GM18951 (cell line): ENCODE results near the gene RCOR2.
"Not testable (repeated sequence)": the region's sequence is repeated elsewhere in the genome, so short reads cannot be mapped to it uniquely, and the experiment has no call there.

Source experiments
- POLR2A ChIP-seq: IDR thresholded peaks from 4 replicates; pipeline ENCODE4 v1.6.1; 2011; ENCODE audit warnings: mild to moderate bottlenecking; ENCODE audit not compliant: insufficient read length, insufficient read depth; ENCODE audit errors: extremely low read depth
- in situ Hi-C: fragments of 300-500 bp; cut with MboI; formaldehyde crosslinking; loops from one replicate; pipeline ENCODE4 v1.12.0; 2022; ENCODE audit warnings: low sequenced_read_pairs, mixed read lengths, inconsistent platforms; ENCODE audit not compliant: unreplicated experiment

RCOR2 gene

DNA sequence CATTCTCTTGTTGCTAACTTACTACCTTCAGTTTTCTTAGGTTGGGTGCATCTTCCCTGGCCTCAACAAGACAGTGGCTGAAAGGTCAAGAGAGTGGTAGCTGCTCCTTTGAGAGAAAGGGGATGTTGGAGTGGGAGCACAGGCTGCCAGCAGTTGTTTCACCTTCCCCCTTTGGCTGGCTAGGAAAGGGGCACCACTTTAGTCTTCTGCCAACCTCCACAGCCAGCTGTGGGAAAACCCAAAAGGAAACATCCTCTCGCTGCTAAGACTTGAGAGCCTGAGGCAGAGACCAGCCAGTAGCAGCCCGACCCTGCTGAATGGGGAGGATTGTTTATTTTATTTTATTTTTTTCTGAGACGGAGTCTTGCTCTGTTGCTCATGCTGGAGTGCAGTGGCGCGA is 43.7 kb downstream of the RCOR2 start:
- TF ChIP-seq POLR2A: no peak
- in situ Hi-C loops: no loop called here

- in situ Hi-C loops: no loop called here
- TF ChIP-seq POLR2A: no peak
Measured at GRCh38 chr11:63872800-63873197, 44.2 kb downstream of the RCOR2 start.

- in situ Hi-C loops: no loop called here
- no peak for TF ChIP-seq POLR2A
Measured at GRCh38 chr11:63871962-63872799, 44.8 kb downstream of the RCOR2 start.

DNA sequence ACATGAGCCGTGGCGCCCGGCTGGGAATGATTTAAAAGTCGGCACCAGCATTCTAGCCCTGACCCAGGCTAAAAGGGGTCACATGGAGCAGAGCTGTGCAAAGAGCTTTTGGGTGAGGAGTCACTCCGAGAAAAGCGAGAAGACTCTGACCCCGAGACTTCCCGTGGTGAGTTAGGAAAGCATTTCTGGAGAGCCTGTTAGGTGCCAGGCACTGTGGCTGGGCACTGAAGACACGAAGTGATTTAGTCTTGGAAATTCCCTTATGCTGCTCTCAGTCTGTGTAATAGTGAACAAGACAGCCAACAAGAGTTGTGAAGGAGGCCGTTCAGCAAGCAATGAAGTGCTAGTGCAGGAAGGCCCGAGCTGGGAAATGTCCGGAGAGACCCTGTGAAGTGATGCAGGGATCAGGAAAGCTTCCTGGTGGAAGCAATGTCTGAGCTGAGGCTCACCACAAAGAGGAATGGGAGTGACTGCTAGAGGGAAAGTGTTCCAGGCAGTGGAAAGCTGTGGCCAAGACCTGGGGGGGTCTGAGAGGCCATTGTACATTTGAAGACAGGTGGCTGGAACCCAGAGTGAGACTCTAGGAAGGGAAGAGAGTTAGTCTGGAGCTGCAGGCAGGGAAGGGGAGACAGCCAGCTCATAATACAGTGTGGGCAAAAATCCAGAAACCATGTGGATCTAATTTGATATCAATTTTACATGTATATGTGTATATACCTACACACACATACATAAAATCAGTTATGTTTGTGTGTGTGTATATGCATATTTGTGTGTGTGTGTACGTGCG is 46.4 kb downstream of the RCOR2 start:
- in situ Hi-C loops: no loop called here
- TF ChIP-seq POLR2A: no peak

GRCh38 chr11:63869683-63870082 is 47.3 kb downstream of the RCOR2 start:
- no peak for TF ChIP-seq POLR2A

GRCh38 chr11:63869171-63869591 is 47.8 kb downstream of the RCOR2 start:
- no peak for TF ChIP-seq POLR2A
- in situ Hi-C loops: no loop called here

More at GRCh38 chr11:63869683-63870082, 47.3 kb downstream of the RCOR2 start:
- in situ Hi-C loops: no loop called here

- no peak for TF ChIP-seq POLR2A
- in situ Hi-C loops: no loop called here
Measured at GRCh38 chr11:63868399-63869064, 48.4 kb downstream of the RCOR2 start.

DNA sequence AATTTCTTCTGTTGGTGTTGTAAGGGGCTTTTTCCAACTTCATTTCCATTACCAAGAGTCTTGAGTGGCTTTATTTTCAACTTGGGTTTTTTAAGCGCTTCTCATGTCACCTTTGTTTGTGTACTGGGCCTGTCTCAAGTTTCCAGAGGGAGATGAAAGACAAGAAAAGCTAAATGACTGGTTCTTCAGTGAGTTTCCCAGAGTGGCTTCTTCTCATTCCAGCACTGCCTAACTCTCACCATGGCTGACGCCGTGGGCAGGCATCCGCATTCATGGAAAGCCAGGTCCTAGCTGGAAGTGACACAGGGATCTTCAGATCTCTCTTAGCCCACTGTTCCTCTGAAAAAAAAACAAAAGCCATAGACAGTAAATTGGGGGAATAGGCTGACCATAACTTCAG is 49.5 kb downstream of the RCOR2 start:
- no peak for TF ChIP-seq POLR2A
- in situ Hi-C loops: no loop called here

DNA sequence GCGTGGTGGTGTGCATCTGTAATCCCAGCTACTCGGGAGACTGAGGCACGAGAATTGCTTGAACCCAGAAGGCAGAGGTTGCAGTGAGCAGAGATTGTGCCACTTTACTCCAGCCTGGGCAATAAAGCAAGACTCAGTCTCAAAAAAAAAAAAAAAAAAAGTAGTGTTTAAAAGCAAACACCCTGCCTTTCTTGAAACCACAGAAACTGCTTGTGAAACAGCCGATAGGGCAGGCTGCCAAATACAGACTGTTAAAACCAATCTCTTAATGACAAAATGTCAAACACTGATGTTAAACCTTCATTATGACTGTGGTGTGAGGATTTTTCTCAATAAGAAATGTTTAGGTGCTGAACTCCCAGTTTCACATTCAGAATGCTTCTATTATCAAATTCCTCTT is 50.8 kb downstream of the RCOR2 start:
- in situ Hi-C loops: no loop called here
- no peak for TF ChIP-seq POLR2A

GRCh38 chr11:63863620-63864019 is 53.3 kb downstream of the RCOR2 start:
- in situ Hi-C loops: not testable (repeated sequence)

DNA sequence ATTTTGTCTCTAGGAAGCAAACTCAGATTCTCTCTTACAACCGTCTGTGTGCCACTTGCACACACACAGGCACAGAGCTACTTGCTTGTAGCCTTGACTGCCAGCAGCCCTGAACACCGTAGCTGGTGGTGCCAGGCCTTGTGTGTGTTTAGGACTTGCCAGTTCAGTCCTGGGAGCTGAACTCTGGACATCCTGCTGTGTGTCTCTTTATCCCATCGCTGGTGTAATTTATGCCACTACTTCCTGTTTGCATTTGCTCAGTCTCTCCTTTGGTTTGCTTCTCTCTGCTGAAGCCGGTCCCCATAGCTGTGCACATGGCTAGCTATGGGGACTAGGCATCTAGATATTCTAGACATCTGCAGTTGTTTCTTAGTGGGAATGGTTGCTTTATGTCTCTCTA is 54.0 kb downstream of the RCOR2 start:
- TF ChIP-seq POLR2A: no peak
- in situ Hi-C loops: no loop called here
